ENCODE data around the gene MICB.
"Not testable (repeated sequence)": the region's sequence is repeated elsewhere in the genome, so short reads cannot be mapped to it uniquely, and the experiment has no call there.

DNA sequence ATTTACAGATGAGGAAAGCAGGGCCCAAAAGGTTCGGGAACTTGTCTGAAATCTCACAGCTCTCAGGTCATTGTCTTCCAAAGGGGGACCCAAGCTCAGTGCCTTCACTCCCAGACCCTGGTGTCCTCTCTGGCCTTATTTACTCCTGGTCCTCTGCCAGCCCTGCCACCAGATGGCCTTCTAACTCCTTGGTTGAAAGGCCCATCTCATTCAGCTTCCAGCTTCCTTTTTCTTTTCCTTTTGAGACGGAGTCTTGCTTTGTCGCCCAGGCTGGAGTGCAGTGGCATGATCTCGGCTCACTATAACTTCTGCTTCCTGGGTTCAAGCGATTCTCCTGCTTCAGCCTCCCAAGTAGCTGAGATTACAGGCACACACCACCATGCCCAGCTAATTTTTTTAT is 53.4 kb downstream of the MICB start:
- TF ChIP-seq, protein P1, sequence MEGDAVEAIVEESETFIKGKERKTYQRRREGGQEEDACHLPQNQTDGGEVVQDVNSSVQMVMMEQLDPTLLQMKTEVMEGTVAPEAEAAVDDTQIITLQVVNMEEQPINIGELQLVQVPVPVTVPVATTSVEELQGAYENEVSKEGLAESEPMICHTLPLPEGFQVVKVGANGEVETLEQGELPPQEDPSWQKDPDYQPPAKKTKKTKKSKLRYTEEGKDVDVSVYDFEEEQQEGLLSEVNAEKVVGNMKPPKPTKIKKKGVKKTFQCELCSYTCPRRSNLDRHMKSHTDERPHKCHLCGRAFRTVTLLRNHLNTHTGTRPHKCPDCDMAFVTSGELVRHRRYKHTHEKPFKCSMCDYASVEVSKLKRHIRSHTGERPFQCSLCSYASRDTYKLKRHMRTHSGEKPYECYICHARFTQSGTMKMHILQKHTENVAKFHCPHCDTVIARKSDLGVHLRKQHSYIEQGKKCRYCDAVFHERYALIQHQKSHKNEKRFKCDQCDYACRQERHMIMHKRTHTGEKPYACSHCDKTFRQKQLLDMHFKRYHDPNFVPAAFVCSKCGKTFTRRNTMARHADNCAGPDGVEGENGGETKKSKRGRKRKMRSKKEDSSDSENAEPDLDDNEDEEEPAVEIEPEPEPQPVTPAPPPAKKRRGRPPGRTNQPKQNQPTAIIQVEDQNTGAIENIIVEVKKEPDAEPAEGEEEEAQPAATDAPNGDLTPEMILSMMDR (IDR thresholded peaks at IDR 0.05), result peak in 1 of 4 experiments; percentile 32
- TF ChIP-seq POLR2A (IDR thresholded peaks at IDR 0.05), result not testable (repeated sequence)

Measured in gastroesophageal sphincter (tissue), 3 donors.